Stimulated activated CD4-positive, alpha-beta T cell treated with anti-CD3 and anti-CD28 coated beads, Interleukin-15, amount 100 ng/mL, for 24 hours (primary cell): ENCODE results near the gene PPM1N.

Experiments
- DNase-seq: peaks from one replicate; pipeline ENCODE4 v3.0.0-alpha.2; 2020

The PPM1N gene

DNA sequence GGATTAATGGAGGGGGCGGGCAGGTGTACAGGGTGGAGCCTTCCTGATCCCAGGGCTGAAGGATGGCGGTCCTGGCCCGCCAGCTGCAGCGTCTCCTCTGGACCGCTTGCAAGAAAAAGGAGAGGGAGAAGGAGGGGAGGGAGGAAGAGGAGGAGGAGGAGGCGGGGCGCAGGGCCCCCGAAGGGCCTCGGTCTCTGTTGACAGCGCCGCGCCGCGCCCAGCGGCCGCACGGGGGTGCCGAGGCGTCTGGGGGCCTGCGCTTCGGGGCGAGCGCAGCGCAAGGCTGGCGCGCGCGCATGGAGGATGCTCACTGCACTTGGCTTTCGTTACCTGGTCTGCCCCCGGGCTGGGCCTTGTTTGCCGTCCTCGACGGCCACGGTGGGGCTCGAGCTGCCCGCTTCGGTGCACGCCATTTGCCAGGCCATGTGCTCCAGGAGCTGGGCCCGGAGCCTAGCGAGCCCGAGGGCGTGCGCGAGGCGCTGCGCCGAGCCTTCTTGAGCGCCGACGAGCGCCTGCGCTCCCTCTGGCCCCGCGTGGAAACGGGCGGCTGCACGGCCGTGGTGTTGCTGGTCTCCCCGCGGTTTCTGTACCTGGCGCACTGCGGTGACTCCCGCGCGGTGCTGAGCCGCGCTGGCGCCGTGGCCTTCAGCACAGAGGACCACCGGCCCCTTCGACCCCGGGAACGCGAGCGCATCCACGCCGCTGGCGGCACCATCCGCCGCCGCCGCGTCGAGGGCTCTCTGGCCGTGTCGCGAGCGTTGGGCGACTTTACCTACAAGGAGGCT is at the start of gene PPM1N:
Gene PPM1N, plus strand, starts transcription at position 33 of the 785 bp plus-strand sequence. Its CDS starts 30 bp downstream, at position 63.
- peak; percentile 78 for DNase-seq

- no peak for DNase-seq
These were observed 49.4 kb upstream of the PPM1N start for GRCh38 chr19:45448887-45449299.

- DNase-seq: no peak
These were observed 48.3 kb upstream of the PPM1N start for GRCh38 chr19:45450012-45450333.

- peak; percentile 44 for DNase-seq
These were observed 47.0 kb upstream of the PPM1N start for GRCh38 chr19:45451131-45451849.

- DNase-seq: no peak
These were observed 46.3 kb upstream of the PPM1N start for GRCh38 chr19:45451850-45452387.

DNA sequence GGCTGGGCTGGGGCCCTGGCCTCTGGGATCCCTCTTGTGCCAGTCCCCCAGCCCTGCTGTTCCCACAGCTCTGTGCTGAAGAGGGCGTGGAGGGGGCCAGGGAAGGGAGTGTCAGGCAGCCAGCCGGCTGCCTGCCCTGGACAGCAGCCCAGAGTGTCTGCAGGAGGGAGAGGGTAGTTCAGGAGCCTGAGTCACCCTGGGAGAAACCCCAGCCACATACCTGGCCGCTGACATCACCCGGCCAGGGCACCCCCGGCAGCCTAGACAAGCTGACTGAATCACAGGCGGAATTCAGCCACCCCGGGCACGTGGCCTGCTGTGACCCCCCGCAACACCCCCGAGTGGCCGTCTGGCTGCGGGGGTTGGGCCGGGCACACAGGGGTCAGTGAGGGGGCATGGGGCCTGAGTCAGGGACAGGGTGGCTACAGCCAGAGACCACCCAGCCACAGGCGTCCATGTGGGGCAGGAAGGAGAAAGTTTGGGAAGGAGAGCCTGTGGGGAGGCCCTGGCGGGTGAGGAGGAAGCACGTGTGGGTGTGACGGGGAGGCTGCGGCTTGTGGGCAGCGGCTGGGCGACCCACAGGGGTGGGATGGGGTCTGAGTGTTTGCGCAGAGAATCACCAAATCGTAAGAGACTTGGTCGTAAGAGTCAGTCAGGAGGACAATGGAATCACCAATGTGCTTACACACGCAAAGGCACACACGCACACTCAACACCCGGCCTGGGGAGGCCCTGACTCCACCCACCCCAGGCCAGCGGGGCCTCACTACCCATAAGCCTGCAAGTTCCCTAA is 42.3 kb upstream of the PPM1N start:
- DNase-seq: peak; percentile 73

DNA sequence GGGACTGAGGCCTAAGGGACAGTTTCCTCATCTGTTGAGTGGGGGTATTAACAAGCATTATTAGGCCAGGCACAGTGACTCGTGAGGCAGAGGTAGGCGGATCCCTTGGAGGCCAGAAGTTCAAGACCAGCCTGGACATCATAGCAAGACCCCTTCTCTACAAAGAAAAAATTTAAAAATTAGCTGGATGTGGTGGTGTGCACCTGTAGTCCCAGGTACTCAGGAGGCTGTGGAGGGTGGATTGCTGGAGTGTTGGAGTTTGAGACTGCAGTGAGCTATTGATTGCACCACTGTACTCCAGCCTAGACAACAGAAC is 41.8 kb upstream of the PPM1N start:
- no peak for DNase-seq

- no peak for DNase-seq
These were observed 40.5 kb upstream of the PPM1N start for GRCh38 chr19:45457776-45458175.

DNA sequence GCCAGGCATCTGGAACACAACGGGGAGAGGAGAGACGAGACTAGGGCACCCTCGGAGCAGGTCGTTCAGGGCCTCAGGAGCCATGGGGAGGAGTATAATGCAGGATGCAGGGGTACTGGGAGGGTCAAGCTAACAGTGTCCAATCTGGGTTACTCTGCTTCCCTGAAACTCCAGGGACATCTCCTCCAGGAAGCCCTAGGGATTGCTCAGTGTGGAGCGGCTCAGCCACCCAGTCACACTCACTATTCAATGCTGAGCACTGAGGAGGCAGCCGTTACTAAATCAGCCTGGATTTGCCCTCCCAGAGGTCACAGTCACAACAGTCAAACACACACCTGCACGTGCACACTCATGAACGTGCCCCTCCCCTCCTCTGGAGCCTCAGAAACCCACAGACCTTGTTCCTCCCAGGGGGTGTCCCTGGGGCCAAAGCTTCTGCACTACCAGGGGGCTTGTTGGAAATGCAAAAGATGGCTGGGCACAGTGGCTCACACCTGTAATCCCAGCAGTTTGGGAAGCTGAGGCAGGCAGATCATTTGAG is 37.4 kb upstream of the PPM1N start:
- DNase-seq: no peak

DNA sequence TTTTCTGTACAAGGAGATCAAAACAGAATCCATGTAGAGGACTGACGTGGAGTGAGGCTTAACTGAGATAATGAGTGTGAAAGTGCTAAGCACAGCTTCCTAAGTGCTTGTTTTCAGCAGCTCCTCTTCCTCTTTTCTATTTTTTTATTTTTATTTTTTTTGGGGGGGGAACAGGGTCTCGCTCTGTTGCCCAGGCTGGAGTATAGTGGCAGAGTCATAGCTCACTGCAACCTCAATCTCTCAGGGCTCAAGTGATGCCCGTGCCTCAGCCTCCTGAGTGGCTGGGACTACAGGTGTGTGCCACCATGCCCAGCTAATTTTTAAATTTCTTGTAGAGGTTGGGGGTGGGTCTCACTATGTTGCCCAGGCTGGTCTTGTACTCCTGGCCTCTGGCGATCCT is 36.1 kb upstream of the PPM1N start:
- DNase-seq: no peak

DNA sequence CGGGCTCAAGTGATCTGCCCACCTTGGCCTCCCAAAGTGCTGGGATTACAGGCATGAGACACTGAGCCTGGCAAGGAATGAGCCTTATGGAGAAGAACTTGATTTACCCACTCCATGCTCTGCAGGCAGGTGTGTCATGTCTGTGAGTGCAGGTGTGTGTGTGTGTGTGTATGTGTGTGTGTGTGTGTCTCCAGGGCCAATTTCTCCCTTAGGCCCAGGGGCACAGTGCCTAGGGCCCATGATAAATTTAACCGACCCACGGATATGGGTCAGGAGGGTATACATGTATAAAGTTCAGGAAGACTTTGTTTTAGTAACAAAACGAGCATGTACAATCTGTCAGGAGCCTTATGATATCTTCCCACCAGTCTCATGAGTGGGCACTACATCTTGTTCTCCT is 35.0 kb upstream of the PPM1N start:
- DNase-seq: no peak

GRCh38 chr19:45464274-45464673 is 34.0 kb upstream of the PPM1N start:
- no peak for DNase-seq

DNA sequence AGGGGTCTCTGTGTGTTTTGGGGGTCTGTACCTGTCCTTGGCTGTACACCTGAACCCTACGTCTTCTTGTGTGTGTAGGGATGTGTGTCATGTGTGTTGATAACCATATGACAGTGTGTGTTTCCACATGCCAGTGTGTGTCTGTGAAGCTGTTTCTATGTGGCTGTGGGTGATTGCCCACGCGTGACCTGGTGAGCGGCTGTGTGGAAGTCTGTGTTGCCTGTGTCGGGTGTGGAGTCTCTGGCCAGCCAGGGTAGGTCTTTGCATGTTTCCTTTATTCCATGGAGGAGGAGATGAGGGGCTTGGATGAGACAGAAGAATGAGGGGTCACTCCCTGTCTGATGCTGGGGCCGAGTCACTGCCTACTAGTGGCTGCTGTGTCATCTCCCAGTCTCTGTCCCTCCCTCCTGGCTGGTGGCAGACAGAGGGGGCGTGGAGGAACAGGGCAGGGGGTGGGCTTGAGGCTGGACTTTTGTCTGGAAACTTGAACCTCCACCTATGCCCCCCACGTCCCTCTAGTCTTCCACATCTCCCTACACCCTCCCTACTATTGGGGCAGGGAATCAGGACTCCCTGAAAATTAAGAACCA is 33.3 kb upstream of the PPM1N start:
- DNase-seq: no peak

DNA sequence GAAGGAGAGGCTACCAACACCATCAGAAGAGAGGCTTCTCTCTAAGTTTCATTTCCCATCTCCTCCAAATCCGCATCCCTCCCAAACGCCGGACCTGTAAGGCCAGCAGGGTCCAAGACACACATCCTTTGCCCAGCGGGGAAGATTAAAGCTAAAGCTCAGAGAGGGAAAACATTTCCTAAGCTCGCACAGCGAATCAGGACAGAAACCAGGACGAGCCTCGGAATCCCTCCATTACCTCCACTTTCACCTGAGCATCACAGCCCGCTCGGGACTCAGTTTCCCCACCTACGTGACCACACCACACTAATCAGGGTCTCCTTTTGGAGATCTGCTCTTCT is 31.2 kb upstream of the PPM1N start:
- DNase-seq: no peak

- DNase-seq: peak; percentile 93
These were observed 30.6 kb upstream of the PPM1N start, which contains the start of gene FOSB for GRCh38 chr19:45467456-45468158. Gene FOSB (plus strand): TSS chr19:45467996. CDS start chr19:45468587, 591 bp downstream.

GRCh38 chr19:45468159-45468651 is 30.0 kb upstream of the PPM1N start:
- peak; percentile 46 for DNase-seq

DNA sequence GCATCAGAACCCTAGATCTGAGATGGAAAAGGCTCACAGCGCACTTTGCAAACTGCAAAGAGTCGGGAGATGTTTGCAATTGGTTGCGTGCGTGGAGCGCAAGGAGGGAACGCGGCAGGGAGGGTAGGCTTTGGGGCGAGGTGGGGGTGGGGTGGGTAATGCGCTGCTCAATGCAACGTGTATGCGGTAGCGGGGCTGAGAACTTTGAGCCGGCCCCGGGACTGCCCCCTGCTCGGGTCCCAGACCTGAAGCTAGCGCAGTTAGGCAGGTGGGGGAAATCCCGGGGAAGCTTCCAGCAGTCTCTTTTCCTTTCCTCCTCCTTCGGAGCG is 29.5 kb upstream of the PPM1N start:
- no peak for DNase-seq

GRCh38 chr19:45469132-45469944 is 28.9 kb upstream of the PPM1N start:
- DNase-seq: peak; percentile 96

DNA sequence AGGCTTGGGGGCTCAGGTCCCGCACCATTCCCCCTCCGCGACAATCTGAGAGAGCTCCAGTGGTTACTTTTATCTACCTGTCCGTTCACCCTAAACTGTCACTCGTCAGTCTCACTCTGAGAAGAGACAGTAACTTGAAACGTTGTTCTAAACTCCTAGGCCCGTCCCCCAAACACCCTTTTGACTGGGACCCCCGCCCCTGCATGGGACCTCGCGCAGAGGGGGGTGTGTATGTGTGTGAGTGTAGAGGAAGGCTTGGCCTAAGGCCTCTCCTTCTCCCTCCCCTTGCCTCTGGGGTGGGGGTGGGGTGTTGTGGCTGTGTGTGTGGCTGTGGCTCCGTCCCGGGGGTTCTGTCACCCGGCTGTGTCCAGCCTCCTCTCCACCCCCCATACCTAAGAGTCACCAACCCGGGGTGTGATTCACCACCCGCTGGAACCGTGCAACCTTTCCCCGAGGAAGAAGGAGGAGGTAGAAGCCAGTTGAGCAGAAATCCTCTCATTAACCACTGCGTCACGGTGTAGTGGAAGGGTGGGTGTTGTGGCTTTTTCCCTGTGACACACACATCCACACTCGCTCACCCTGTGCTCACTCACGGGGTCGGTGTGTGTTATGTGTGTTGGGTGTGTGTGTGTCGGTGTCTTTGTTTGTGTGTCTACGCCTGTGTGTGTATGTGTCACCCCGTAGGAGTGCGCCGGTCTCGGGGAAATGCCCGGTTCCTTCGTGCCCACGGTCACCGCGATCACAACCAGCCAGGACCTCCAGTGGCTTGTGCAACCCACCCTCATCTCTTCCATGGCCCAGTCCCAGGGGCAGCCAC is 28.1 kb upstream of the PPM1N start:
- no peak for DNase-seq

DNA sequence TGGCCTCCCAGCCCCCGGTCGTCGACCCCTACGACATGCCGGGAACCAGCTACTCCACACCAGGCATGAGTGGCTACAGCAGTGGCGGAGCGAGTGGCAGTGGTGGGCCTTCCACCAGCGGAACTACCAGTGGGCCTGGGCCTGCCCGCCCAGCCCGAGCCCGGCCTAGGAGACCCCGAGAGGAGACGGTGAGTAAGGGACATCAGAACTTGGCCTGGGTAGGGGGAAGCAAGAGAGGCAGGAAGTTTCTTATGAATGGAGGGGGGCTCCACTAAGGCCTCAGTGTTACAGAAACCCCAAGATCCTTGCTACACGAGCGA is 27.5 kb upstream of the PPM1N start:
- DNase-seq: no peak
